GM19452 (cell line): ENCODE measurements around the gene TMPRSS3.

Experiments
- ATAC-seq: cut with Tn5 transposase; IDR thresholded peaks from one replicate; pipeline ENCODE4 v1.9.1; 2021; ENCODE audit not compliant: unreplicated experiment

Gene TMPRSS3

GRCh38 chr21:42353623-42354022 lies 42.2 kb downstream of the TMPRSS3 start:
- ATAC-seq = no peak

- ATAC-seq = no peak
Measured at GRCh38 chr21:42352441-42353095, 43.3 kb downstream of the TMPRSS3 start.

- no peak for ATAC-seq
Measured at GRCh38 chr21:42351626-42352440, 44.0 kb downstream of the TMPRSS3 start.

GRCh38 chr21:42350927-42351426 lies 44.9 kb downstream of the TMPRSS3 start, which contains the start of gene TFF2:
Gene TFF2 (minus strand): TSS chr21:42350994. CDS start chr21:42350957, 37 bp downstream.
- no peak for ATAC-seq

- ATAC-seq = no peak
Measured at GRCh38 chr21:42350318-42350910, 45.4 kb downstream of the TMPRSS3 start.

GRCh38 chr21:42349420-42350317 lies 46.2 kb downstream of the TMPRSS3 start:
- no peak for ATAC-seq

- ATAC-seq = no peak
Measured at GRCh38 chr21:42348762-42349161, 47.1 kb downstream of the TMPRSS3 start.

GRCh38 chr21:42347601-42348327 lies 48.1 kb downstream of the TMPRSS3 start:
- no peak for ATAC-seq

GRCh38 chr21:42346866-42347600 lies 48.8 kb downstream of the TMPRSS3 start:
- ATAC-seq = no peak

GRCh38 chr21:42346441-42346840 lies 49.4 kb downstream of the TMPRSS3 start:
- no peak for ATAC-seq

- ATAC-seq = no peak
Measured at GRCh38 chr21:42344631-42345030, 51.2 kb downstream of the TMPRSS3 start.

- ATAC-seq = no peak
Measured at GRCh38 chr21:42343963-42344510, 51.8 kb downstream of the TMPRSS3 start.

- ATAC-seq = no peak
Measured at GRCh38 chr21:42343556-42343955, 52.3 kb downstream of the TMPRSS3 start.

- ATAC-seq = no peak
Measured at GRCh38 chr21:42343101-42343500, 52.8 kb downstream of the TMPRSS3 start.

GRCh38 chr21:42341776-42342542 lies 53.9 kb downstream of the TMPRSS3 start:
- ATAC-seq = no peak

- ATAC-seq = no peak
Measured at GRCh38 chr21:42340187-42341050, 55.4 kb downstream of the TMPRSS3 start.
